Body of pancreas (tissue), 4 donors: Measurements from ENCODE around the gene ACTG2. TPM values are rescaled to one million over a fixed set of nuclear protein-coding genes. Genes with fewer than 3 reads are reported as not detected.
"Not testable (repeated sequence)": the region's sequence is repeated elsewhere in the genome, so short reads cannot be mapped to it uniquely, and the experiment has no call there.

Experiments
- ATAC-seq: fragments of 150-250 bp; one replicate; pipeline ENCODE4 v1.9.1; 2016
- DNase-seq, 4 donors: peaks; one replicate each; pipeline ENCODE4 v3.0.0-alpha.2; 2019
- H3K27ac ChIP-seq, 4 donors: fragments of 200-600 bp; sonication (generic); 1 replicate in 3 of 4; 2 replicates in 1 of 4; pipeline versions ENCODE4 v1.5.1 to v1.6.1; 2016 to 2019; ENCODE audit warnings: mild to moderate bottlenecking in 1 of 4, mixed read lengths in 1 of 4, moderate library complexity in 1 of 4
- H3K27me3 ChIP-seq, 2 donors: fragments of 200-600 bp; sonication (generic); one replicate each; pipeline ENCODE4 v1.6.0; 2016; ENCODE audit warnings: mild to moderate bottlenecking in 1 of 2
- H3K36me3 ChIP-seq, 2 donors: fragments of 200-600 bp; sonication (generic); replicated peaks in 1 of 2; 2 replicates each; pipeline ENCODE4 v1.5.1; 2016; ENCODE audit warnings: low read depth in 2 of 2; ENCODE audit not compliant: insufficient read depth in 1 of 2
- H3K4me1 ChIP-seq: fragments of 200-600 bp; sonication (generic); one replicate; pipeline ENCODE4 v1.6.0; 2016
- H3K4me3 ChIP-seq, 2 donors: fragments of 200-600 bp; sonication (generic); 1 replicate in 1 of 2; 2 replicates in 1 of 2; pipeline ENCODE4 v1.5.1; 2016 to 2019
- H3K9me3 ChIP-seq, 3 donors: fragments of 200-600 bp; sonication (generic); 1 replicate in 2 of 3; 2 replicates in 1 of 3; pipeline ENCODE4 v1.5.1; 2016
- CTCF ChIP-seq, 7 experiments: fragments of 450-650 bp in 4 of 7; fragments of 200-600 bp in 3 of 7; sonication (generic) in 3 of 7; IDR thresholded peaks; one replicate each; pipeline ENCODE4 v1.5.1; 2016 to 2019; ENCODE audit warnings: antibody characterized with exemption in 7 of 7
- POLR2A ChIP-seq, 3 donors: fragments of 450-650 bp; IDR thresholded peaks; one replicate each; pipeline ENCODE4 v1.6.1; 2016; ENCODE audit warnings: antibody characterized with exemption in 3 of 3, mild to moderate bottlenecking in 2 of 3
- WGBS, 2 donors: methylation state at CpG; one replicate each; pipeline ENCODE4 v1.1.5; 2017; 5-methylcytosine and 5-hydroxymethylcytosine counted together
- intact Hi-C: fragments of 100-400 bp; cut with DNase I; formaldehyde crosslinking; loops from one replicate; pipeline ENCODE4 v1.15.1; 2023
- total RNA-seq, 2 donors: library from RNA; depleted of rRNA; stranded (reverse); fragments of >200 nt; gene quantifications; one replicate each; pipeline ENCODE4 v1.1.0, GENCODE V29; 2016

The ACTG2 gene
- total RNA-seq, 2 donors from 2014 or later, result 0.52 to 1.3 TPM

- TF ChIP-seq CTCF (IDR thresholded peaks at IDR 0.05), result no peak
- TF ChIP-seq POLR2A (IDR thresholded peaks at IDR 0.05), result no peak
- H3K9me3 ChIP-seq, result no peaks in the 10 kb centered on the region
- ATAC-seq, result no peak
- H3K36me3 ChIP-seq, result no peaks in the 10 kb centered on the region
- intact Hi-C loops, result no loop called here
- H3K4me1 ChIP-seq, result no peaks in the 10 kb centered on the region
- H3K4me3 ChIP-seq, result no peak overlapping the region
- H3K27ac ChIP-seq, result no peak overlapping the region
- 49 to 75% methylated on average over 4 to 9 of the region's 10 CpGs for WGBS, 2 donors
- H3K27me3 ChIP-seq, result no peaks in the 10 kb centered on the region
- no peak for DNase-seq
Measured at GRCh38 chr2:73901143-73901542, 8.3 kb downstream of the ACTG2 start.

- DNase-seq, result no peak
- intact Hi-C loops, result no loop called here
- H3K4me1 ChIP-seq, result no peaks in the 10 kb centered on the region
- no peak for ATAC-seq
- no peaks in the 10 kb centered on the region for H3K27me3 ChIP-seq
- no peaks in the 10 kb centered on the region for H3K36me3 ChIP-seq
- no peak overlapping the region for H3K27ac ChIP-seq
- no peaks in the 10 kb centered on the region for H3K9me3 ChIP-seq
- H3K4me3 ChIP-seq, result no peak overlapping the region
- TF ChIP-seq CTCF (IDR thresholded peaks at IDR 0.05) (no peak), POLR2A (IDR thresholded peaks at IDR 0.05) (no peak)
- WGBS, 2 donors, result 64 to 74% methylated on average over 4 of the region's 4 CpGs
Measured at GRCh38 chr2:73902284-73902683, 9.5 kb downstream of the ACTG2 start.

- Histone ChIP-seq H3K9me3 (no peaks in the 10 kb centered on the region), H3K36me3 (no peaks in the 10 kb centered on the region), H3K4me3 (no peak overlapping the region), H3K27me3 (no peaks in the 10 kb centered on the region), H3K27ac (no peak overlapping the region), H3K4me1 (no peaks in the 10 kb centered on the region)
- ATAC-seq, result no peak
- TF ChIP-seq POLR2A (IDR thresholded peaks at IDR 0.05) (no peak), CTCF (IDR thresholded peaks at IDR 0.05) (no peak)
- intact Hi-C loops, result no loop called here
- no peak for DNase-seq
- 79 to 81% methylated on average over 4 of the region's 4 CpGs for WGBS, 2 donors
Measured at GRCh38 chr2:73903313-73903712, 10.5 kb downstream of the ACTG2 start.

- ATAC-seq, H3K9me3 ChIP-seq, H3K4me1 ChIP-seq, DNase-seq, H3K4me3 ChIP-seq, H3K27ac ChIP-seq, intact Hi-C loops, H3K27me3 ChIP-seq, H3K36me3 ChIP-seq: not testable (repeated sequence)
- 77 to 87% methylated on average over 5 of the region's 5 CpGs for WGBS, 2 donors
Measured at GRCh38 chr2:73903949-73904613, 11.3 kb downstream of the ACTG2 start.

- no peaks in the 10 kb centered on the region for H3K36me3 ChIP-seq
- DNase-seq, result no peak
- H3K27ac ChIP-seq, result no peak overlapping the region
- H3K27me3 ChIP-seq, result no peaks in the 10 kb centered on the region
- H3K4me3 ChIP-seq, result no peak overlapping the region
- ATAC-seq, result no peak
- 65 to 78% methylated on average over 1 of the region's 1 CpG for WGBS, 2 donors
- no peak for TF ChIP-seq CTCF (IDR thresholded peaks at IDR 0.05)
- no peak for TF ChIP-seq POLR2A (IDR thresholded peaks at IDR 0.05)
- intact Hi-C loops, result no loop called here
- H3K9me3 ChIP-seq, result no peaks in the 10 kb centered on the region
- no peaks in the 10 kb centered on the region for H3K4me1 ChIP-seq
Measured at GRCh38 chr2:73904952-73905351, 12.1 kb downstream of the ACTG2 start.
